ENCODE measurements around the gene CXCL1. TPM values are rescaled to one million over a fixed set of nuclear protein-coding genes. Genes with fewer than 3 reads are reported as not detected.

Gene CXCL1
- total RNA-seq, 4 donors from 2014 or later: 1.5 to 1.8 TPM; not detected in 2

DNA sequence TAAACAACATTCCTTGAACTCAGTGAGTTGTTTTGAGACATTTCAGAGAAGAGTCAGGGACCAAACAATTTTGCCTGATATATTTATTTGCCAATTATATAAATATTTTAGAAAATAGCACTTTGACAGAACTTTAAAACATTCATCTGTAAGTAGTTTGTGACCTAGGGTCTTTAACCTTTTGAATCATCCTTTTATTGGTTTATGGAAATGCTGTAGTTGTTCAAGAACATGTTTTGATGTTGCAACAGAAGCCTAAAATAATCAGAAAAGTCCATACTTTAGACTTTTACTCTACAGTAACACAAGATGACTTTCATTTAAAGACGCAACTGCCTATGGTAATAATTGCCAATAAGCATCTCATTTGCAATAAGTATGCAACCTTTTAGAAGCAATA lies 43.0 kb downstream of the CXCL1 start:
- TF ChIP-seq, protein P1, sequence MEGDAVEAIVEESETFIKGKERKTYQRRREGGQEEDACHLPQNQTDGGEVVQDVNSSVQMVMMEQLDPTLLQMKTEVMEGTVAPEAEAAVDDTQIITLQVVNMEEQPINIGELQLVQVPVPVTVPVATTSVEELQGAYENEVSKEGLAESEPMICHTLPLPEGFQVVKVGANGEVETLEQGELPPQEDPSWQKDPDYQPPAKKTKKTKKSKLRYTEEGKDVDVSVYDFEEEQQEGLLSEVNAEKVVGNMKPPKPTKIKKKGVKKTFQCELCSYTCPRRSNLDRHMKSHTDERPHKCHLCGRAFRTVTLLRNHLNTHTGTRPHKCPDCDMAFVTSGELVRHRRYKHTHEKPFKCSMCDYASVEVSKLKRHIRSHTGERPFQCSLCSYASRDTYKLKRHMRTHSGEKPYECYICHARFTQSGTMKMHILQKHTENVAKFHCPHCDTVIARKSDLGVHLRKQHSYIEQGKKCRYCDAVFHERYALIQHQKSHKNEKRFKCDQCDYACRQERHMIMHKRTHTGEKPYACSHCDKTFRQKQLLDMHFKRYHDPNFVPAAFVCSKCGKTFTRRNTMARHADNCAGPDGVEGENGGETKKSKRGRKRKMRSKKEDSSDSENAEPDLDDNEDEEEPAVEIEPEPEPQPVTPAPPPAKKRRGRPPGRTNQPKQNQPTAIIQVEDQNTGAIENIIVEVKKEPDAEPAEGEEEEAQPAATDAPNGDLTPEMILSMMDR (IDR thresholded peaks at IDR 0.05; ENCODE audit: low read depth): no peak

DNA sequence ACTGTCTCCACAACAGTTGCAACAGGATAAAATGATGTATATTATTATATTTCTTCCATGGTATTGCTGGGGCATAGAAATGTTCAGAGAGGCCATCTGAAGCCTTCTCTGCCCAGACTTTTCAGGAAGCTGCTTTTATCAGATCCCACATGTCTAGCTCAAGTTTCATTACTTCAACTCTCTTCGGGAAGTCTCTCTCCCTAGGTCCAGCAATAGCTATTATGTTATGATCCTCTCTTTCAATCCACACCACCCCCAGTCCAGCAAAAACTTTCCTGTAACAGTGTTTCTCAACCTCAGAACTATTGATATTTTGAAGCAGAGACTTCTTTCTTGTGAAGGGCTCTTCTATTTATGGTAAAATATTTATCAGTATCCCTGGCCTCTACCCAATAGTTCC lies 44.9 kb downstream of the CXCL1 start:
- TF ChIP-seq, protein P1 (IDR thresholded peaks at IDR 0.05; ENCODE audit: low read depth): no peak

DNA sequence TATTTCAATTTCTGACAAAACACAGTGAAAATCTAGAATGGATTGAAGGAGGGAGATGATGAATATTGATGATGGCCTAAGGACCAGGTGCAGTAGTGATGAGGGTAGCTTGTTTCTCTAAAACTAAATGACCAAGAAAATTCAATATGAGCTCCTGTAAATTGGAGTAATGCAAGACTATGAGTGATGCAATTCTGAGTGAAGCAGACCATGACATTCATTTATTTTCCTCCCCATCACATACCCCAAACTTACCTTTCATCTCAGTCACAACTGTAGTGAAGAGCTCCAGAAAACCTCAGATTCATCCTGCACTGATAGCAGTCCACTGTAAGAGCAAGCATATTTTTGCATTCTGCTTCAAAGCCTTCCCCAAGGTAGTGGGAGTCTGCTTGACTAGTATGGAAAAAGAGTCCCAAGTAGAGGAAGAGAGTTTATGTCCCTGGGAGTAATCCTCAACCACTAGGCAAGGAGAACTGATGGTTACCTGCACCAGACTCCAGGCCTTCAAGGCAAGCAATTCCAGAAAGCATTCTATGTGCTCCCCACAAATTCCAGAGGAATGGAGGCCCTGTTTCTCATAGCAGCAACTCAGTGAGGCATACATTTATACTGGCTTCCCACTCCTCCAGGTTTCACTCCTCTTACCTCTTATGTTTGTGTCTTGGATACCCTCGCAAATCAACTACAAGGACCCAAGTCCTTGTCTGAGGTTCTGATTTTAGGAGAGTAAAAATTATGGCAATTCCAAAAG lies 47.2 kb downstream of the CXCL1 start:
- TF ChIP-seq, protein P1 (IDR thresholded peaks at IDR 0.05; ENCODE audit: low read depth): no peak

DNA sequence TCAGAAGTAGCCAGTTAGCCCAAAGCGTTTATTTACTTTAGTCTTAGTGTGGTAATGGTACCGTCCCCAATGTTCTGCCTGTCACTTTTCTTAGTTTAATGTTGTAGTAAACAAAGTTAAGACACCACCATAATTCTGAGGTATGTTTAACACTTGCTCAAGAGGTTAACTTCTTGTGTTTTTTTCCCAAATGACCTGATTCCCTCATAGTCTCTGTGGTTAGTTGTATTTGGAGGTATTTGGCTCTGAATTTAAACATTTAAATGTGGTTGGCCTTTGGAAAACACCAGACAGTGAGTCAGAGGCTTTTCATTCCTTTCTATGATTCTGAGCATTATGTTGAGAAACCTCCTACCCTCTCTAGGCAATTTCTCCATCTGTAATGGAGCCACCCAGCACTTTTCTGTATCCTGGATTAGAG lies 47.9 kb downstream of the CXCL1 start:
- TF ChIP-seq, protein P1 (IDR thresholded peaks at IDR 0.05; ENCODE audit: low read depth): no peak

DNA sequence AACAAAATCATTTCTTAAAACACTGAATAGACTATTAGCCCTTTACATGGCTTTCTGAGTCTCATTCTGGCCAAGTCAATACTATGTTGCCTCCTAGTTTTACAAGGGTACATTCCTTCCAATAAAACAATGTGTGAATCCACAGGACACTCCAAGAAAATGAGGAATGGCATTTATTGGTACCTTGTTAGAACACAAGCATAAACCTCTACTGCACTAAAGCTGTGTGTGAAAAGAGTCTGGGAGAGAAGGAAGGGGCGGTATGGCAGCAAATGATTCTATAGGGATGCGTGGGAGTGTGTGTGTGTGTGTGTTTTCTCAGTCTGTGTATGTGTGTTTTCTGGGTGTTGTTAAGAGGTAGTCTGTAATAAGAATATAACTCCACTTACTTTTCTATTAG lies 48.9 kb downstream of the CXCL1 start:
- TF ChIP-seq, protein P1 (IDR thresholded peaks at IDR 0.05; ENCODE audit: low read depth): no peak

DNA sequence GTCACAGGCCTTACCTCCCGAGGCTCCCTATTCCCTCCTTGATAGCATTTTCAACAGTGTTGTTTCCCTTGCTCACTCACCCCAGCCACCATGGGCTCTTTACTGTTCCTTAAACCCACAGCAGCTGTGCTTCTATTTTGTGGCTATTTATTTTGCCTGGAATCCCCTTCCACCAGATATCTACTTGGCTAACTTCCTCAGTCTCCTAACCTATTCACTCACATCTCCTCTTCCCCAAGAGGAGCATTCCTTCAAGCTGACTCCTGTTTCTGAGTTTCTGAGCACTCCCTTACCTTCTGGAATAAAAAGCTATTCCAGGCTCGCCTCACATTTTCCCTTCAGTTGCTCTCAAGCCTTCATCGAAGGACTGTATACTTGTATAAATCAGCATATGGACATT lies 50.5 kb downstream of the CXCL1 start:
- TF ChIP-seq, protein P1 (IDR thresholded peaks at IDR 0.05; ENCODE audit: low read depth): no peak

Other genes with a start within 250 kb of the CXCL1 start
- gene RASSF6, start 249.0 kb upstream of the CXCL1 start, total RNA-seq: under 1 TPM in 1 of 4 donors, not detected in 3; 0.34 TPM
- 10 to 100 TPM in 1 of 4 donors, 1 to 10 TPM in 2, under 1 TPM in 1; 0.38 to 14.5 (median 3.5) TPM for gene CXCL8, start 128.8 kb upstream of the CXCL1 start, total RNA-seq
- gene CXCL6, start 32.7 kb upstream of the CXCL1 start, total RNA-seq: under 1 TPM in 1 of 4 donors, not detected in 3; 0.22 TPM
- not detected for gene PF4V1, start 16.1 kb upstream of the CXCL1 start, total RNA-seq
- not detected for gene PF4, start 112.6 kb downstream of the CXCL1 start, total RNA-seq
- 1 to 10 TPM in 1 of 4 donors, under 1 TPM in 1, not detected in 2; 0.88 to 4.6 TPM for gene PPBP, start 118.8 kb downstream of the CXCL1 start, total RNA-seq
- 1 to 10 TPM in 1 of 4 donors, not detected in 3; 1.4 TPM for gene CXCL5, start 129.3 kb downstream of the CXCL1 start, total RNA-seq
- gene CXCL3, start 169.3 kb downstream of the CXCL1 start, total RNA-seq: 1 to 10 TPM in 2 of 4 donors, not detected in 2; 2.2 to 7.8 TPM
- 10 to 100 TPM; 12.7 to 33.7 (median 16.0) TPM for gene CXCL2, start 229.8 kb downstream of the CXCL1 start, total RNA-seq